IMR-90 (cell line): ENCODE data around the gene THSD1. TPM values are rescaled to one million over a fixed set of nuclear protein-coding genes. Genes with fewer than 3 reads are reported as not detected.
A peak's percentile ranks its signal among the peaks of the same experiment; 100 is the strongest.

ENCODE experiments used
- ATAC-seq: fragments of 200-7000 bp; cut with Tn5 transposase; 2 replicates; pipeline ENCODE4 v1.9.1; 2020; ENCODE audit warnings: low read depth, mild to moderate bottlenecking, moderate library complexity
- BruUV-seq: library from RNA; stranded (reverse); fragments of 400-500 nt; replicated peaks from 2 replicates; lab custom pipeline; 2021; lab: Mats Ljungman, UMichigan
- CTCF ChIA-PET: fragments of 300-600 bp; formaldehyde crosslinking; extraction: SDS; loops from one replicate; lab custom pipeline; 2021; ENCODE audit warnings: antibody characterized with exemption; lab: Yijun Ruan, JAX
- POLR2A ChIA-PET: fragments of 300-600 bp; sonication (Branson Sonifier 250); formaldehyde crosslinking; loops from one replicate; lab custom pipeline; 2022; ENCODE audit warnings: antibody characterized with exemption; ENCODE audit not compliant: unreplicated experiment; lab: Charles Lee
- DNase-seq: peaks from one replicate; pipeline ENCODE4 v3.0.0; 2013
- H2AFZ ChIP-seq: replicated peaks from 2 replicates; pipeline ENCODE3; 2013; ENCODE audit warnings: low read length, mild to moderate bottlenecking; ENCODE audit not compliant: poor library complexity
- H2AK5ac ChIP-seq: 2 replicates; pipeline ENCODE4 v1.6.1; 2013; ENCODE audit warnings: low read depth, low read length, inconsistent platforms
- H2AK9ac ChIP-seq: replicated peaks from 2 replicates; pipeline ENCODE3; 2013; ENCODE audit warnings: mild to moderate bottlenecking, low read depth, low read length, moderate library complexity; ENCODE audit not compliant: poor library complexity
- H2BK120ac ChIP-seq: 2 replicates; pipeline ENCODE4 v1.6.1; 2013; ENCODE audit warnings: low read depth, low read length, inconsistent platforms
- H2BK15ac ChIP-seq: 3 replicates; pipeline ENCODE4 v1.6.1; 2013; ENCODE audit warnings: low read depth, low read length, inconsistent platforms
- H2BK20ac ChIP-seq: 2 replicates; pipeline ENCODE4 v1.6.1; 2013; ENCODE audit warnings: low read depth, mild to moderate bottlenecking, inconsistent platforms, low read length, moderate library complexity
- H2BK5ac ChIP-seq: 2 replicates; pipeline ENCODE4 v1.6.1; 2013; ENCODE audit warnings: mild to moderate bottlenecking, low read depth, low read length, inconsistent platforms; ENCODE audit not compliant: poor library complexity, severe bottlenecking
- H3K14ac ChIP-seq: replicated peaks from 2 replicates; pipeline ENCODE4 v1.6.1; 2013; ENCODE audit warnings: low read depth, low read length, inconsistent platforms
- H3K18ac ChIP-seq: 2 replicates; pipeline ENCODE4 v1.6.1; 2013; ENCODE audit warnings: low read depth, low read length, control low read depth
- H3K23ac ChIP-seq: 2 replicates; pipeline ENCODE4 v1.6.1; 2013; ENCODE audit warnings: low read depth, low read length, inconsistent platforms
- H3K27ac ChIP-seq: 2 replicates; pipeline ENCODE4 v1.5.1; 2013; ENCODE audit warnings: mild to moderate bottlenecking, control low read depth, low read length; ENCODE audit not compliant: insufficient read depth
- H3K27me3 ChIP-seq: 2 replicates; pipeline ENCODE4 v1.6.1; 2013; ENCODE audit warnings: low read length; ENCODE audit not compliant: control insufficient read depth, insufficient read depth
- H3K36me3 ChIP-seq: 2 replicates; pipeline ENCODE4 v1.6.1; 2013; ENCODE audit warnings: low read length, mixed read lengths; ENCODE audit not compliant: control insufficient read depth, insufficient read depth
- H3K4ac ChIP-seq: 2 replicates; pipeline ENCODE4 v1.6.1; 2013; ENCODE audit warnings: low read depth, low read length, inconsistent platforms
- H3K4me1 ChIP-seq: 2 replicates; pipeline ENCODE4 v1.6.1; 2013; ENCODE audit warnings: low read length, mixed read lengths; ENCODE audit not compliant: control insufficient read depth, insufficient read depth
- H3K4me2 ChIP-seq: 2 replicates; pipeline ENCODE4 v1.6.1; 2013; ENCODE audit warnings: low read depth, mild to moderate bottlenecking, control low read depth, low read length, moderate library complexity
- H3K4me3 ChIP-seq: 2 replicates; pipeline ENCODE4 v1.5.1; 2013; ENCODE audit warnings: low read depth, mild to moderate bottlenecking, control low read depth, low read length, moderate library complexity; ENCODE audit not compliant: insufficient read depth
- H3K56ac ChIP-seq: 2 replicates; pipeline ENCODE4 v1.6.1; 2013; ENCODE audit warnings: low read length, inconsistent platforms; ENCODE audit not compliant: insufficient read depth; ENCODE audit errors: extremely low read depth
- H3K79me1 ChIP-seq, 2 experiments: 2 replicates each; pipeline ENCODE4 v1.6.1; 2013; ENCODE audit warnings: low read length in 2 of 2, inconsistent platforms in 1 of 2, low read depth in 1 of 2
- H3K9ac ChIP-seq: 2 replicates; pipeline ENCODE4 v1.6.1; 2013; ENCODE audit warnings: low read depth, low read length, control low read depth
- H3K9me1 ChIP-seq: 2 replicates; pipeline ENCODE4 v1.6.1; 2013; ENCODE audit warnings: low read length, inconsistent platforms; ENCODE audit not compliant: insufficient read depth
- H3K9me3 ChIP-seq: 2 replicates; pipeline ENCODE4 v1.6.1; 2013; ENCODE audit warnings: low read length; ENCODE audit not compliant: control insufficient read depth, insufficient read depth
- H4K20me1 ChIP-seq: 2 replicates; pipeline ENCODE4 v1.6.1; 2013; ENCODE audit warnings: low read length, inconsistent platforms; ENCODE audit not compliant: insufficient read depth
- H4K5ac ChIP-seq: 2 replicates; pipeline ENCODE4 v1.6.1; 2013; ENCODE audit warnings: mild to moderate bottlenecking, low read depth, low read length, control low read depth
- H4K8ac ChIP-seq, 2 experiments: 2 replicates each; pipeline ENCODE4 v1.6.1; 2013; ENCODE audit warnings: low read depth in 2 of 2, low read length in 2 of 2, control low read depth in 1 of 2, inconsistent platforms in 1 of 2
- H4K91ac ChIP-seq: 2 replicates; pipeline ENCODE4 v1.6.1; 2013; ENCODE audit warnings: low read depth, low read length, inconsistent platforms; ENCODE audit not compliant: insufficient read depth
- BHLHE40 ChIP-seq: fragments of 150-350 bp; IDR thresholded peaks from 2 replicates; pipeline ENCODE4 v1.6.1; 2016; ENCODE audit warnings: mild to moderate bottlenecking, low read depth, low read length
- CEBPB ChIP-seq: IDR thresholded peaks from 2 replicates; pipeline ENCODE4 v1.6.1; 2012; ENCODE audit warnings: low read depth, low read length, improper control_type of control experiment
- CHD1 ChIP-seq: IDR thresholded peaks from 2 replicates; pipeline ENCODE4 v1.6.1; 2012; ENCODE audit warnings: low read depth, low read length, improper control_type of control experiment
- FOS ChIP-seq: fragments of 150-350 bp; IDR thresholded peaks from 2 replicates; pipeline ENCODE4 v1.6.1; 2016; ENCODE audit warnings: low read depth, low read length
- MAFK ChIP-seq: IDR thresholded peaks from 2 replicates; pipeline ENCODE4 v1.6.1; 2012; ENCODE audit warnings: low read depth, low read length, improper control_type of control experiment
- MAZ ChIP-seq: IDR thresholded peaks from 2 replicates; pipeline ENCODE4 v1.6.1; 2012; ENCODE audit warnings: low read depth, mild to moderate bottlenecking, low read length, improper control_type of control experiment, moderate library complexity, borderline replicate concordance
- MXI1 ChIP-seq: IDR thresholded peaks from 2 replicates; pipeline ENCODE4 v1.6.1; 2012; ENCODE audit warnings: low read depth, mild to moderate bottlenecking, low read length, moderate library complexity, borderline replicate concordance
- POLR2A ChIP-seq: IDR thresholded peaks from 2 replicates; pipeline ENCODE4 v1.6.1; 2012; ENCODE audit warnings: mild to moderate bottlenecking, low read depth, low read length
- RAD21 ChIP-seq: IDR thresholded peaks from 2 replicates; pipeline ENCODE4 v1.6.1; 2012; ENCODE audit warnings: low read length, improper control_type of control experiment
- RCOR1 ChIP-seq: IDR thresholded peaks from 2 replicates; pipeline ENCODE4 v1.6.1; 2012; ENCODE audit warnings: mild to moderate bottlenecking, low read length, improper control_type of control experiment; ENCODE audit not compliant: insufficient replicate concordance
- RFX5 ChIP-seq: IDR thresholded peaks from 2 replicates; pipeline ENCODE4 v1.8.0; 2012; ENCODE audit warnings: low read depth, mild to moderate bottlenecking, low read length, moderate library complexity
- SMC3 ChIP-seq: fragments of 150-350 bp; IDR thresholded peaks from 2 replicates; pipeline ENCODE4 v1.6.1; 2016; ENCODE audit warnings: low read depth, mild to moderate bottlenecking, antibody characterized with exemption, low read length, moderate library complexity
- WGBS, 2 experiments: methylation state at CpG; one replicate each; pipeline versions ENCODE4 v1.1.5 to v1.1.7; 2013; ENCODE audit warnings: missing lambda C conversion rate in 2 of 2; ENCODE audit not compliant: insufficient read length in 1 of 2; ENCODE audit errors: extremely low coverage in 2 of 2; 5-methylcytosine and 5-hydroxymethylcytosine counted together
- dilution Hi-C: fragments of 300-500 bp; cut with HindIII; formaldehyde crosslinking; loops from one replicate; pipeline ENCODE4 v1.14.3; 2018; ENCODE audit warnings: low sequenced_read_pairs; ENCODE audit not compliant: unreplicated experiment
- in situ Hi-C: fragments of 300-500 bp; cut with MboI; formaldehyde crosslinking; loops from 3 replicates; pipeline ENCODE4 v1.14.3; 2019; ENCODE audit warnings: low sequenced_read_pairs, inconsistent platforms, mixed read lengths
- intact Hi-C: fragments of 100-400 bp; cut with micrococcal nuclease; formaldehyde crosslinking; loops from 2 replicates; pipeline ENCODE4 v1.10.0; 2022
- polyA plus RNA-seq, 3 experiments: library from polyadenylated mRNA; depleted of rRNA; stranded (reverse); fragments of >200 nt; gene quantifications; 2 replicates each; pipeline ENCODE4 v1.2.3, GENCODE V29; 2012; ENCODE audit warnings: low replicate concordance in 1 of 3
- total RNA-seq: library from RNA; depleted of rRNA; stranded (reverse); fragments of >200 nt; gene quantifications from 2 replicates; pipeline ENCODE4 v1.2.3, GENCODE V29; 2012
- TF ChIP-seq, protein P1 (sequence below): fragments of 150-350 bp; IDR thresholded peaks from 2 replicates; pipeline ENCODE4 v1.6.1; 2017; ENCODE audit warnings: mild to moderate bottlenecking, antibody characterized with exemption, low read length, low read depth
- TF ChIP-seq, protein P2 (sequence below): fragments of 150-350 bp; IDR thresholded peaks from 2 replicates; pipeline ENCODE4 v1.6.1; 2016; ENCODE audit warnings: low read depth, mild to moderate bottlenecking, low read length, moderate library complexity, borderline replicate concordance
- TF ChIP-seq, protein P3 (sequence below): conservative IDR thresholded peaks from 2 replicates; pipeline ENCODE4 v1.5.1; 2012; ENCODE audit warnings: mild to moderate bottlenecking, low read depth, low read length, improper control_type of control experiment

The THSD1 gene
- total and polyA plus RNA-seq, 2 of the 4 experiments (the other 2 are of a cell fraction) = 12.1 to 19.0 TPM

DNA sequence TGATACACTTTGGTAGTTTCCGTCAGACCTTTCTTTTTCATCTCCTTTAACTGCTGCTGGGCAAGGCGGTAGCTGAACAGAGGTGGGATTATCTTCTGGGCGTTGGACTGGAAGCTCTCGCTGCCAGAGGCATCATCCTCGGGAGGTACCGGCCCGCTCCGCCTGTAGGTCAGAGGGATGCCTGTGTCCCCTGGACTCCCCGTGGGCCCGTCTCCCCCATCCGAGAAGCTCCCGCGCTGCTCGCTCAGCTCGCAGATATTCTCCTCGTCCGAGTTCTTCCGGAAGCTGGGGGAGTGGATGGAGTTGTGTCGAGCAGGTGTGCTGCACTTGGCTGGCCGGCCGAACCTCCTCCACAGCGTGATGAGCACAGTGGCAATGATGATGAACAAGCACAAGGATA lies 27.7 kb downstream of the THSD1 start:
- Histone ChIP-seq H3K4ac (0 out of 2 replicates have a peak overlapping the region, but pooled peaks have one; percentile 36), H3K4me3 (no peak overlapping the region), H2BK20ac (no peak overlapping the region), H3K36me3 (no peaks in the 10 kb centered on the region), H2BK15ac (no peak overlapping the region), H3K23ac (no peak overlapping the region), H3K56ac (no peak overlapping the region), H3K4me2 (no peak overlapping the region), H3K9me1 (no peaks in the 10 kb centered on the region), H2AFZ (peak overlapping the region; percentile 51), H4K5ac (no peak overlapping the region), H4K8ac (no peak overlapping the region), H3K4me1 (peaks cover 2% of the 10 kb centered on the region), H2AK9ac (peak overlapping the region; percentile 55), H2AK5ac (peak overlapping the region; percentile 73), H3K79me1 (no peaks in the 10 kb centered on the region), H3K9me3 (no peaks in the 10 kb centered on the region), H3K14ac (no peak overlapping the region), H3K9ac (no peak overlapping the region), H2BK5ac (no peak overlapping the region), H3K27me3 (peaks cover 2% of the 10 kb centered on the region; the same call in 1 of the 2 replicates), H3K18ac (no peak overlapping the region), H3K27ac (no peak overlapping the region), H4K20me1 (no peaks in the 10 kb centered on the region), H4K91ac (no peak overlapping the region), H2BK120ac (no peak overlapping the region)
- TF ChIP-seq CHD1 (no peak), BHLHE40 (no peak), RCOR1 (no peak), SMC3 (no peak), CEBPB (no peak), MAFK (no peak), RFX5 (no peak), FOS (no peak), MAZ (no peak), MXI1 (no peak), RAD21 (no peak), POLR2A (no peak)
- TF ChIP-seq, protein P1, sequence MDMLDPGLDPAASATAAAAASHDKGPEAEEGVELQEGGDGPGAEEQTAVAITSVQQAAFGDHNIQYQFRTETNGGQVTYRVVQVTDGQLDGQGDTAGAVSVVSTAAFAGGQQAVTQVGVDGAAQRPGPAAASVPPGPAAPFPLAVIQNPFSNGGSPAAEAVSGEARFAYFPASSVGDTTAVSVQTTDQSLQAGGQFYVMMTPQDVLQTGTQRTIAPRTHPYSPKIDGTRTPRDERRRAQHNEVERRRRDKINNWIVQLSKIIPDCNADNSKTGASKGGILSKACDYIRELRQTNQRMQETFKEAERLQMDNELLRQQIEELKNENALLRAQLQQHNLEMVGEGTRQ = no peak
- TF ChIP-seq, protein P2, sequence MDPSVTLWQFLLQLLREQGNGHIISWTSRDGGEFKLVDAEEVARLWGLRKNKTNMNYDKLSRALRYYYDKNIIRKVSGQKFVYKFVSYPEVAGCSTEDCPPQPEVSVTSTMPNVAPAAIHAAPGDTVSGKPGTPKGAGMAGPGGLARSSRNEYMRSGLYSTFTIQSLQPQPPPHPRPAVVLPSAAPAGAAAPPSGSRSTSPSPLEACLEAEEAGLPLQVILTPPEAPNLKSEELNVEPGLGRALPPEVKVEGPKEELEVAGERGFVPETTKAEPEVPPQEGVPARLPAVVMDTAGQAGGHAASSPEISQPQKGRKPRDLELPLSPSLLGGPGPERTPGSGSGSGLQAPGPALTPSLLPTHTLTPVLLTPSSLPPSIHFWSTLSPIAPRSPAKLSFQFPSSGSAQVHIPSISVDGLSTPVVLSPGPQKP = no peak
- TF ChIP-seq, protein P3, sequence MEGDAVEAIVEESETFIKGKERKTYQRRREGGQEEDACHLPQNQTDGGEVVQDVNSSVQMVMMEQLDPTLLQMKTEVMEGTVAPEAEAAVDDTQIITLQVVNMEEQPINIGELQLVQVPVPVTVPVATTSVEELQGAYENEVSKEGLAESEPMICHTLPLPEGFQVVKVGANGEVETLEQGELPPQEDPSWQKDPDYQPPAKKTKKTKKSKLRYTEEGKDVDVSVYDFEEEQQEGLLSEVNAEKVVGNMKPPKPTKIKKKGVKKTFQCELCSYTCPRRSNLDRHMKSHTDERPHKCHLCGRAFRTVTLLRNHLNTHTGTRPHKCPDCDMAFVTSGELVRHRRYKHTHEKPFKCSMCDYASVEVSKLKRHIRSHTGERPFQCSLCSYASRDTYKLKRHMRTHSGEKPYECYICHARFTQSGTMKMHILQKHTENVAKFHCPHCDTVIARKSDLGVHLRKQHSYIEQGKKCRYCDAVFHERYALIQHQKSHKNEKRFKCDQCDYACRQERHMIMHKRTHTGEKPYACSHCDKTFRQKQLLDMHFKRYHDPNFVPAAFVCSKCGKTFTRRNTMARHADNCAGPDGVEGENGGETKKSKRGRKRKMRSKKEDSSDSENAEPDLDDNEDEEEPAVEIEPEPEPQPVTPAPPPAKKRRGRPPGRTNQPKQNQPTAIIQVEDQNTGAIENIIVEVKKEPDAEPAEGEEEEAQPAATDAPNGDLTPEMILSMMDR = no peak
- POLR2A ChIA-PET = no interaction called here
- DNase-seq = no peak
- WGBS, 2 experiments = 100% methylated on average over 5 of the region's 22 CpGs; no CpG with 5 or more reads in 1 of the 2 experiments
- ATAC-seq = no peak
- intact Hi-C loops = no loop called here
- no TSS peak for BruUV-seq
- in situ Hi-C loops = no loop called here
- CTCF ChIA-PET = no interaction called here
- dilution Hi-C loops = no loop called here
